MV-4-11 (cell line): Measurements from ENCODE around the gene DDRGK1.
"Not testable (repeated sequence)": the region's sequence is repeated elsewhere in the genome, so short reads cannot be mapped to it uniquely, and the experiment has no call there.

Source experiments
- DNase-seq: peaks from one replicate; lab custom pipeline; 2025; lab: John Stamatoyannopoulos, UW

Gene DDRGK1

DNA sequence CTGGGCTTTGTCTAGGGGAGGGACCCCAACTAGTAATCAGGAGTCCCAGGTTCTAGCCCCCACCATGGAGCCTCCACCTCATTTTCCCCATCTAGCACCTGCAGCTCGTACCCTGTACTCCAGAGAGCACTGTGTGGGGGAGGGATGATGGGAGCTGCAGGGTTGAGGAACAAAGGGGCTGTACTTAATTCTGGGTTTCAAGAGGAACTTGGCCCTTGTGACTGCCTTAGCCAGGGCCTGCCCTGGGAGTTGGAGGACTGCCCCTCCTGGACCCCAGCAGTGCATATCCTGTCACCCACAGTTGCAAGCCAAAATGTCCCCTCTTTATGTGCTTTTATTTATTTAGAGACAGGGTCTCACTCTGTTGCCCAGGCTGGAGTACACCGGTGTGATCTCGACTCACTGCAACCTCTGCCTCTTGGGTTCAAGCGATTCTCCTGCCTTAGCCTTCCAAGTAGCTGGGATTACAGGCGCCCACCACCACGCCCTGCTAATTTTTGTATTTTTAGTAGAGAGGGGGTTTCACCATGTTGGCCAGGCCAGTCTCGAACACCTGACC is 11.0 kb upstream of the DDRGK1 start:
- DNase-seq, result not testable (repeated sequence)

DNA sequence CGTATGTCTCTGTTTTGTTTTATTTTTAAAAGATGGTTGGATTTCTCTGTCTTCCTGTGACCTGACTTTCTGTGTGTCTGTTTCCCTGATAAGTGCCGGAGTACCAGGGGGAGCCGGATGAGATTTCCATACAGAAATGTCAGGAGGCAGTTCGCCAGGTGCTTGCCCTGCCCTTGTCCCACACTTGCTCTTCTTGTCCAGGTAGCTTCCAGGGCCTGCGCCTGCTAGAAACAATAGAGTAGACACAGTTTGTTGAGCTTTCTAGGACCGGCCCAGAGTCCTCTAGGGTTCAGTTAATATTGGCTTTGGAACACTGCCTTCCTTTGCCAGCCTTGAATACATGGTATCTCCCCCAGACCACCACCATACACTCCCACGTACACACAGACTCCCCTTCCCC is 8.7 kb upstream of the DDRGK1 start:
- no peak for DNase-seq

DNA sequence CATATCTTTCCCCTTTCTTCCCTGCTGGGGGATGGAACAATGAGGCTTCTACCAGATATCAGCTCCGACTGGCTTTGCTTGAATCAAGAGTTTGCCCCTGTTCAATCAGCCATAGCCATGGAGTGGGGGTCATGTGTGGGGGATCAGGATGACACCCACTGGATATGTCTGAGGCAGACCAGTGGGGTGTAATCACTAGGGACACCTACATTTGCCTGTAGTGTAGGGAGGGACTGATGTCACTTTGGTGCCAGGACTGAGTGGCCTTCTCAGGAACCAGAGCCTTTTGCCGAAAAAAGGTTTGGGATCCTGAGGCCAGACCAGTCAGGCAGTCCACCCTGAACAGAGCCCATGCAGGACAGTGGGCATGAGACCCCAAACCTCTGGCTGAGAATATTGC is 5.9 kb upstream of the DDRGK1 start:
- no peak for DNase-seq

DNA sequence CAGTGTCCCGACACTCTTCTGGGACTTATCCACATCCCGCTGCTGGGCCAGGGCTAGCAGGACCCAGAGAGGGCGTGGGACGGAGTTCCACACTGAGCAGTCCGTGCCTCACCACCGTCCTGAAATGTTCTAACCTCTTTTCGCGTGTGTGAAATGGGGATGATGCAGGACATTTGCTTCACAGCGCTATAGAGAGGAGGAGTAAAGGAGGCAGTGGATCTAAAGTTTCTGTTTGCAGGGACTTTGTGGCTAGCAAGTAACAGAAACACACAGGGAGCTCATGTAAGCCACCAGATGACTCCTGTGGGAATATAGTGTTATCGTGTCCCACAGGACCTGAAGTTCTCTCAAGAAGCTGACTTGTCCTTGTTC is 5.5 kb upstream of the DDRGK1 start:
- DNase-seq, result no peak

- DNase-seq, result peak; percentile 42
Measured at GRCh38 chr20:3209257-3209945, 4.9 kb upstream of the DDRGK1 start, which contains the start of gene ITPA. TSS of gene ITPA (plus strand) at chr20:3209498. CDS start at chr20:3209552, 54 bp downstream.

DNA sequence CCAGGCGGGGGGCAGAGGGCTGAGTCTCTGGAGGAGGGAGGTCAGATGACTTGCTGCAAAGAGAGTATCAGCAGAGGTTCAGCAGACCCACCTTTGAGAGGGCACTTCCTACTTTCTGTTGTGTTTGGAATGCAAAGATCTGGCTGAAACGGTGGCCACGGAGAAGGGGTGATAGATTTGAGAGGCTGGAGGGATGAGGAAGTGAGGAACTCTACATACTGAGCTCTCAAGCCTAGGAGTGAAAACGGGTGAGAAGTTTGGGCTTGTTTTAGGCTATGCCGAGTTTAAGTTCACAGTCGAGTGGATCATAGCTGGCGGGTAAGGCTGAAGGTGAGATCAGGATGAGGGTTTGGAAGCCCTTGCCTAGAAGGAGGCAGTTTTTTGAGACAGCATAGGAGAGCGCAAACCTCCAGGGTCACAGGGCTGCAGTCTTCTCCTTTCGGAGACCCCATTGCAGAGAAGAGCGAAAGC is 4.3 kb upstream of the DDRGK1 start:
- DNase-seq, result peak; percentile 37

GRCh38 chr20:3203315-3204123 is 963 bp downstream of the DDRGK1 start:
- peak; percentile 6 for DNase-seq

- no peak for DNase-seq
Measured at GRCh38 chr20:3202965-3203314, 1.5 kb downstream of the DDRGK1 start.

DNA sequence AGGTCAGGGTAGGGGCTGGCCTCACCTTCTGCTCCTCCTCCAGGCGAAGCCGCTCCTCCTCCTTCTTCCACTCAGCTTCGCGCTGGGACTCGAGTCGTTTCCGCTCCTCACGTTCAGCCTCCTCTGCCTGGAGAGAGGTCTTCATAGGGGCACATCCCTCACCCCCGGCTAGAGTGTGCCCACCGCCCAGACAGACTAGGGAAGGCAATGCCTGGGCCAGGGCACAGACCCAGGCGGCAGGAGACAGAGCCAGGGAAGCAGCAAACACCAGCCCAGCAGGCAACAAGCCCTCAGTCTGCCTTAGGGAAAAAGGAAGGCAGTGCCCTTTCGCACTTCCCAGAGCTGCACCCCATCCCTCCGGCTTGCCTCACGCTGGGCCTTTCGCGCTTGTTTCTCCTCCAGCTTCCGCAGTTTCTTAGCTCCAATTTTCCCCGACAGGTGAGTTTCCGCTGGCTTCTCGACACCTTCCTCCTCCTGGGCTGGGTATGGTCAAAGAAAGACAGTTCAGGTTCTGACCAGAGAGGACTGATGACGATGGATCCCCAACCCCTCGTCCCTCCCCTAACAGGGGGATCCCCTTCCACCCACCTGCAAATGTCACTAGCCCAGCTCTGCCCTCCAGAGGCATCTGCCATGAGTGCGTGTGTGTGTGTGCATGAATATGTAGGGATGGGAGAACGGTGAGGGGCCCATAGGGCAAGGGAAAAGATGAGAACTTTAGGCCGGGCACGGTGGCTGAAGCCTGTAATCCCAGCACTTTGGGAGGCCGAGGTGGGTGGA is 4.3 kb downstream of the DDRGK1 start:
- DNase-seq, result no peak

GRCh38 chr20:3199206-3199605 is 5.3 kb downstream of the DDRGK1 start:
- DNase-seq, result no peak

- no peak for DNase-seq
Measured at GRCh38 chr20:3195590-3196237, 8.8 kb downstream of the DDRGK1 start.

DNA sequence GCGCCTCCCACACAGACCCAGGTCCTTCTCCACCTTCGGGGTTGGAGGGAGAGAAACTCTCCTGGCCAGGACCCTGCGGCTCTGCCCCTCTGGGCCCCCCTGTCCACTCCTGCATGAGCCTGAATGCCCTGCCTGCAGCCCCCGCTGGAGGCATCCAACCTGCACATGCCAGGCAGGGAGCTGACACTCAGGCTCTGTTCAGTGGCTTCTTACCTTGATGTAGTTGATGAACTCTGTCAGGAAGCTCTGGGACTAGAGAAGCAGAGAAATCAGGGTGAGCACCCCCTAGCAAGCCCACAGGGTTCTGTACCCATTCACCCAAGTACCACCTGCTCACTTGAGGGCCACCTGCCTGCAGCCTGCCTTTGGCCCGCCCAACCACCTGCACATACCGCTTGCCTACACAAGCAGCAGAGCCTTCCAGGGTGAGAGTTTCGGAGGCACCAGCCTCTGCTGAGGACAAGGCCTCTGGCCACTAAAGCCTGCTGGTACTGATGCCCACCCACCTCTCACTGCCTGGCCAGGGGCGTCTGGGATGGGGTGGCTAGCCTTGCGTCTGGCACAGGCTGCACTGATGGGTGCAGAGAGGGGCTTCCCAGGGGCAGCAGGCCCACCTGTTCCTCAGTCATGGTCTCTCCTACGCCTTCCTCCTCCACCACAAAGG is 9.7 kb downstream of the DDRGK1 start:
- no peak for DNase-seq

- no peak for DNase-seq
Measured at GRCh38 chr20:3193806-3194616, 10.5 kb downstream of the DDRGK1 start.

DNA sequence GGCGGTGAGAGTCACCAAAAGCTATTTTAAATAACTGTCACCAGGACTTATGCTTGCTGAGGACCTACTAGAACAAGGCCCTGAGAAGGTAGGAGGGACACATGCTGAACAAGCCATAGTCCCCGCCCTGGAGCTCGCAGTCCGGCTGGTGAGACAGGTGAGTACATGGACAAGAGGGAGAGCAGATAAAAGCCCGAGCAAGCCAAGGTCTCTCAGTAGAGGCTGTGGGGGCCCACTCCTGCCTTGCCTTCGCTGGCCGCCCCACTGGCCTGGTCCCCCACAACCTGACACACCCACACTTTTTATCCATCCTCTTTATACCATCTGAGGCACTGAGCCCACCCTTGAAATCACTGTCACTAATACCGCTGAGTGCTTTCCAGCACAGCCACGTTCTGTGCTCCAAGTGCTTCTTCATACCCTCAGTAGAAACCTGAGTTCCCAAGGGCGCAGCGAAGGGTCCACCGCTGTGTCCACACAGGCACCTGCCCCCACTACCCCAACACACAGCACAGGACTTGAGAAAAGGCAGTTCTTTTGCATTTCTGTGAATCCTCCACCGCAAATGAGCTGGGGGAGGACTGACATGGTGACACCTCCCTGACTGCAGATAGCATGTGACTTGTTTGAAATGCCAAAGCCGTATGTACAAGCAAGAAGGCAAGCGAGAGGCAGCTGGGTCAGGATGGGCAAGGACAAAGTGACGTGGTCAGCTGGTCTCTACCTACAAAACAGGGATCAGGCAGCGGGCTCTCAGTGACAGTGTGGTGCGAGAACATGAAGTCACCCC is 12.1 kb downstream of the DDRGK1 start:
- no peak for DNase-seq

- DNase-seq, result no peak
Measured at GRCh38 chr20:3190681-3191111, 13.8 kb downstream of the DDRGK1 start.

DNA sequence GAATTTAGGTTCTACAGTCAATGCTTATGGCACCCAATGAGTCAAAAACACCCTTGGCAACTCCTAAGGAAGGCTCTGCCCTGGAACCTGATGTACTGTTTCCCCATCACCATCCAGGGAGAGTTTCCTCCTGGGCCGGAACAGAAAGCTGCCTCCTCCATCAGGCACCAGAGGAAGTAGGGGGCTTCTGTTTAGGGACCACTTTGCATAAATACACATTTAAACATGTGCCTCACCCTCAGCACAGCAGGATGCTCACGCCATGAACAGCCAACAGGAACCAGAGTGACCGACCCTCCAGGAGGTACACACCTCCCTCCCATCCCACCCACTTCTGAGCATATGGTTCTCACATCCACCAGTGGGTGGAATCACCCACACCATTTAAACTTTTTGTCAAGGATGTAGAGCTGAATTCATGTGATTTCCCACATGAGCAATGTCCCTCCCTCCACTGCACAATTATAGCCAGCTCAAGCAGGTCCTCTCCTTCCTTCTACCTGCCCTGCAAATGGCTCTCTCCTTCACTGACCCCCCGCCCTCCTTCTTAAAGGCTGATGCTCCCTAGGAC is 14.8 kb downstream of the DDRGK1 start:
- no peak for DNase-seq

DNA sequence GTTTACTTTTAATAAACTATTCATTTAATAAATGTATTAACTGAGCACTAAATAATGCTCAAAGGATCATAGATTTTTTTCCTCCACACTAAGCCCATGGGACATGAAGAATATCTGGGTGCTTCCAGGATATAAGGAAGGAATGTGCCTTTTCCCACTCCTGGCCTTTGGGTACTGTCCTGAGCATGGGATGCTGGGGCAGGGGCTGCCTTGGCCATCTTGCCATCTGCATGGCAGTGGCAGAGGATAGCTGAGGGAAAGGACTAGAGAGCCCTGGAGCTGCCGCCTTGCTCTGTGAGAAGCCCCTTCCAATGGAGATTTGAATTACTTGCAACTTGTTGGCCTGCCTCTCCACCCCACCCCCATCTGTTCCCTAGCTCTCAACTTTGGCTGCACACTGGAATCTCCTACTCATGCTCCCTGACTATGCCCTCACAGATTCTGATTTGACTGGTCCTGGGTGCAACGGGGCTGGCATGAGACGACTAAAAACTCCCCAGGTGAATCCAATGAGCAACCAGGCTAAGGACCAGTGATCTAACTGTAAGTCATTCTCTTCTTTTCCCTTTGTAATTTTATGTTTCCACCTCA is 15.6 kb downstream of the DDRGK1 start:
- DNase-seq, result no peak

GRCh38 chr20:3187861-3188260 is 16.6 kb downstream of the DDRGK1 start:
- DNase-seq, result not testable (repeated sequence)
